Right lobe of liver (tissue), 4 donors: ENCODE measurements around the gene PCGF5.

ENCODE experiments used
- POLR2A ChIP-seq: fragments of 450-650 bp; IDR thresholded peaks from one replicate; pipeline ENCODE4 v1.6.1; 2017; ENCODE audit warnings: antibody characterized with exemption, mild to moderate bottlenecking
- TF ChIP-seq, protein P1 (sequence below), 4 donors: fragments of 200-600 bp in 3 of 4; fragments of 450-650 bp in 1 of 4; IDR thresholded peaks; one replicate each; pipeline versions ENCODE4 v1.5.1 to v1.8.0; 2016 to 2022; ENCODE audit warnings: antibody characterized with exemption in 4 of 4, mild to moderate bottlenecking in 2 of 4
- donor health status: DM: no; HTN: no; CAD: no.
- donor health status: DM: no; HTN: no; CAD: no.
- donor health status: DM: no; HTN: yes; CAD: no.

DNA sequence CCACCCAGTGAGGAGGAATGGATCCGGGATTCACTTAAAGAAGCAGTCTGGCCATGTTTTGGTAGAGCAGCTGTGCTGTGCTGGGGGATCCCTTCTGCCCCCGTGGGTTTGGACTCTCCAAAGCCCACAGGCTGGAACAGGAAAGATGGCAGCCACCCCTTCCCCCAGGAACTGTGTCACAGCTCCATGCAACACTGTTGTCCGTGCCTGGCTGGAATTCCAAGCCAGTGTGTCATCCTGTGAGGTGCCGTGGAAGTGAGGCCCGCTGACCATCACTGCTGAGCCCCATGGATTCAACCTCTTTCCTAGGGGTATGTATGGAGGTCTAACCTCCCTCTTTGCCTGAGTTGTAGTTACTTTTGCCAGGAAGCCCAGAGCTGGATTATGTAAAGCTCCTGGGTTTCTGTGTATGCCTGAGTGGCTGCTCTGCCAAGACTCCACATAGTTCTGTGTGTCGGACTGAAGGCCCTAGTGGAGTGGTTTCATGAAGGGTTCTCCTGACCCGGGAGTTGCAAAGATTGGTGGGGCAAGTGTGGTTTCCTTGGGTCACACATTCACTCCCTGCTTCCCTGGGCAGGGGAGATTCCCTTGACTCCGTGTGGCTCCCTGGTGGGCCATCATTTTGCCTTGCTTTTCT is 35.1 kb upstream of the PCGF5 start:
- TF ChIP-seq, protein P1, sequence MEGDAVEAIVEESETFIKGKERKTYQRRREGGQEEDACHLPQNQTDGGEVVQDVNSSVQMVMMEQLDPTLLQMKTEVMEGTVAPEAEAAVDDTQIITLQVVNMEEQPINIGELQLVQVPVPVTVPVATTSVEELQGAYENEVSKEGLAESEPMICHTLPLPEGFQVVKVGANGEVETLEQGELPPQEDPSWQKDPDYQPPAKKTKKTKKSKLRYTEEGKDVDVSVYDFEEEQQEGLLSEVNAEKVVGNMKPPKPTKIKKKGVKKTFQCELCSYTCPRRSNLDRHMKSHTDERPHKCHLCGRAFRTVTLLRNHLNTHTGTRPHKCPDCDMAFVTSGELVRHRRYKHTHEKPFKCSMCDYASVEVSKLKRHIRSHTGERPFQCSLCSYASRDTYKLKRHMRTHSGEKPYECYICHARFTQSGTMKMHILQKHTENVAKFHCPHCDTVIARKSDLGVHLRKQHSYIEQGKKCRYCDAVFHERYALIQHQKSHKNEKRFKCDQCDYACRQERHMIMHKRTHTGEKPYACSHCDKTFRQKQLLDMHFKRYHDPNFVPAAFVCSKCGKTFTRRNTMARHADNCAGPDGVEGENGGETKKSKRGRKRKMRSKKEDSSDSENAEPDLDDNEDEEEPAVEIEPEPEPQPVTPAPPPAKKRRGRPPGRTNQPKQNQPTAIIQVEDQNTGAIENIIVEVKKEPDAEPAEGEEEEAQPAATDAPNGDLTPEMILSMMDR (IDR thresholded peaks at IDR 0.05) = no peak
- no peak for TF ChIP-seq POLR2A
